ENCODE measurements around the gene SOX9.

The SOX9 gene

GRCh38 chr17:72101526-72101925, 19.3 kb upstream of the SOX9 start:
- Histone ChIP-seq H3F3A (ENCODE audit: low read depth) (no peaks in the 10 kb centered on the region), H3K9ac (ENCODE audit: low read depth, low read length, poor library complexity, severe bottlenecking) (no peak overlapping the region), H3K4me2 (ENCODE audit: low read depth, low read length, poor library complexity, severe bottlenecking) (no peak overlapping the region), H3K4me3 (ENCODE audit: low read length, poor library complexity, severe bottlenecking) (no peak overlapping the region), H3K36me3 (ENCODE audit: insufficient read depth, low read length) (no peaks in the 10 kb centered on the region), H3K27me3 (ENCODE audit: insufficient read depth, low read length, poor library complexity, severe bottlenecking) (no peaks in the 10 kb centered on the region), H3K79me2 (ENCODE audit: insufficient read depth, low read length) (no peaks in the 10 kb centered on the region), H4K20me1 (ENCODE audit: insufficient read depth, low read length, poor library complexity, severe bottlenecking) (no peaks in the 10 kb centered on the region), H3K9me2 (replicated peaks; ENCODE audit: low read depth, low read length) (no peaks in the 10 kb centered on the region), H3K9me3 (ENCODE audit: insufficient read depth, low read depth, low read length) (peaks cover 6% of the 10 kb centered on the region; the same call in 1 of the 2 replicates), H2AFZ (ENCODE audit: low read length) (no peak overlapping the region), H3K4me1 (ENCODE audit: insufficient read depth, low read length, poor library complexity, severe bottlenecking) (no peaks in the 10 kb centered on the region)
- TF ChIP-seq CTCF (conservative IDR thresholded peaks at IDR 0.05; ENCODE audit: low read length) (no peak), EZH2phosphoT487 (IDR thresholded peaks at IDR 0.05; ENCODE audit: borderline replicate concordance) (no peak)

DNA sequence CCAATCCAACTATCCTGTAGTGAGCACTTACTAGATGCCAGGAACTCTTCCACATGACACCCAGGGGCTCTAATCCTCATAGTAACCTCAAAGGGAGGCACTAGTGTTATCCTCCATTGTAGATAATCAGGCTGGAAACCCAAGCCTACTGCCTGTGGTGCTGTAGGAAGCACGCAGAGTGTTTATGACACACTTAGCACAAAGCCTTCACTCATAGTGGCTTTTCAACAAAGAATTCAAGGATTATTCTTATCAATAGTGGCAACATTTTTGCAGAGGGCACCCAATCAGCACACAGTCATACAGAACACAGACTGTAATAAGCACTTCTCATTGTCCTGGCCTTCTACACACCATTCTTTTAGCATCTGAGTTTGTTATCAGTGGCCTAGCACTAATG, 18.5 kb upstream of the SOX9 start:
- TF ChIP-seq CTCF (conservative IDR thresholded peaks at IDR 0.05; ENCODE audit: low read length): no peak
- TF ChIP-seq EZH2phosphoT487 (IDR thresholded peaks at IDR 0.05; ENCODE audit: borderline replicate concordance): no peak
- Histone ChIP-seq H3K9me2 (replicated peaks; ENCODE audit: low read depth, low read length) (no peaks in the 10 kb centered on the region), H3K9me3 (ENCODE audit: insufficient read depth, low read depth, low read length) (peaks cover 6% of the 10 kb centered on the region; the same call in 1 of the 2 replicates), H3K36me3 (ENCODE audit: insufficient read depth, low read length) (no peaks in the 10 kb centered on the region), H3K4me1 (ENCODE audit: insufficient read depth, low read length, poor library complexity, severe bottlenecking) (no peaks in the 10 kb centered on the region), H4K20me1 (ENCODE audit: insufficient read depth, low read length, poor library complexity, severe bottlenecking) (no peaks in the 10 kb centered on the region), H3K9ac (ENCODE audit: low read depth, low read length, poor library complexity, severe bottlenecking) (no peak overlapping the region), H3K4me3 (ENCODE audit: low read length, poor library complexity, severe bottlenecking) (no peak overlapping the region), H3K4me2 (ENCODE audit: low read depth, low read length, poor library complexity, severe bottlenecking) (no peak overlapping the region), H3K79me2 (ENCODE audit: insufficient read depth, low read length) (no peaks in the 10 kb centered on the region), H3F3A (ENCODE audit: low read depth) (no peaks in the 10 kb centered on the region), H3K27me3 (ENCODE audit: insufficient read depth, low read length, poor library complexity, severe bottlenecking) (no peaks in the 10 kb centered on the region), H2AFZ (ENCODE audit: low read length) (no peak overlapping the region)

DNA sequence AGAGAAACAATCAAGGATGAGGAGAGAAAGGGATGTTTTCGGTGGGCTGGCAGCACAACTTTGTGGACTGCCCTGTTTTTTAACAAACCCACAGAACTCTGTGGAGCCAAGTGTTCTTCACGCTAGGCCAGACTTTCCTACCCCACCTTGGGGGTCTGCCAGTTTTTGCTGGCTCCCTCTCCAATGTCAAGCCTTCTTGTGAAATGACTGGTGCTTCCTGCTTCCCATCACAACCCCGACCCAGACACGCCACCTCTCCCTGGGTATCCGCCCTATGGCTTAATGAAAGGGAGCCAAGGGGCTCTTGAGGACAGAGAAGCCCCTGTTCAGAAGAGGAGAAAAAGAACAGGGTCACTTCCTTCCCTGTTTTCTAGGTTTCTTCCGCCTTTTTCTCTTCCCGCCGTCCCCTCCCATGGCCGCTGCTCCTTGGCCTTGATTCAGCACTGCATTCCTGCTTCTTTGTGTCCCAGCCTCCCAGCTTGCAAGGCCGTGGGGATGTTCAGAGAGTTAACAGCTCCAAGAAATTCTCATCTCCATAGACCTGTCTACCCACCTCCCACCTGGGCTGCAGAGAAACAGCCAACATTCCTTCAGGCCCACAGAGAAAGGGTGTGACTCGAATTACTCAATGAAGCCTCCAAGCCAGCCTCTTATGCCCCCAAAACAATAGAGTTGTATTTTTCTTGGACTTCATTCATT, 16.5 kb upstream of the SOX9 start:
- Histone ChIP-seq H2AFZ (ENCODE audit: low read length) (no peak overlapping the region), H3F3A (ENCODE audit: low read depth) (no peaks in the 10 kb centered on the region), H3K4me3 (ENCODE audit: low read length, poor library complexity, severe bottlenecking) (no peak overlapping the region), H3K79me2 (ENCODE audit: insufficient read depth, low read length) (no peaks in the 10 kb centered on the region), H3K4me1 (ENCODE audit: insufficient read depth, low read length, poor library complexity, severe bottlenecking) (no peaks in the 10 kb centered on the region), H3K36me3 (ENCODE audit: insufficient read depth, low read length) (no peaks in the 10 kb centered on the region), H3K9me2 (replicated peaks; ENCODE audit: low read depth, low read length) (no peaks in the 10 kb centered on the region), H3K27me3 (ENCODE audit: insufficient read depth, low read length, poor library complexity, severe bottlenecking) (no peaks in the 10 kb centered on the region), H4K20me1 (ENCODE audit: insufficient read depth, low read length, poor library complexity, severe bottlenecking) (no peaks in the 10 kb centered on the region), H3K9me3 (ENCODE audit: insufficient read depth, low read depth, low read length) (peaks cover 6% of the 10 kb centered on the region; the same call in 1 of the 2 replicates), H3K4me2 (ENCODE audit: low read depth, low read length, poor library complexity, severe bottlenecking) (no peak overlapping the region), H3K9ac (ENCODE audit: low read depth, low read length, poor library complexity, severe bottlenecking) (no peak overlapping the region)
- TF ChIP-seq EZH2phosphoT487 (IDR thresholded peaks at IDR 0.05; ENCODE audit: borderline replicate concordance): no peak

DNA sequence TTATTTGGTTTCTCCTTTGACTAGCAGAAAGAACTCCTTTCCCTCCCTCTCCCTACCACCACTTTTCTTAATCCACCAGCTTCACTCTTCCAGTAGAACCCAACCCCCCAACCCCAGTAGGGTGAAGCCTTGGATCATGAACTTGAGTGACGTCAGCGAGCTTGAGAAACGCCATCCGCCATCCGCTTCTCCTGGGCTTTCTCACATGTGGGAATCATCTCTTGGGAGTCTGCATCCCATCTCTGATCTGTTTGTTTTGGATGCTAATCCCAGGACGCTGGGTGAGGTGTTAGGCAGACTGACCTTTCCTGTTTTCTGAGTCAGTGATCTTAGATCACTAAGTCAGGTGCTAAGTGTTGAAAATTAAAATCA, 16.0 kb upstream of the SOX9 start:
- H3K9ac ChIP-seq (ENCODE audit: low read depth, low read length, poor library complexity, severe bottlenecking): no peak overlapping the region
- H3K9me2 ChIP-seq (replicated peaks; ENCODE audit: low read depth, low read length): no peaks in the 10 kb centered on the region
- H3K4me3 ChIP-seq (ENCODE audit: low read length, poor library complexity, severe bottlenecking): no peak overlapping the region
- H3K9me3 ChIP-seq (ENCODE audit: insufficient read depth, low read depth, low read length): peaks cover 6% of the 10 kb centered on the region; the same call in 1 of the 2 replicates
- no peaks in the 10 kb centered on the region for H3F3A ChIP-seq (ENCODE audit: low read depth)
- no peaks in the 10 kb centered on the region for H3K36me3 ChIP-seq (ENCODE audit: insufficient read depth, low read length)
- no peak overlapping the region for H3K4me2 ChIP-seq (ENCODE audit: low read depth, low read length, poor library complexity, severe bottlenecking)
- no peaks in the 10 kb centered on the region for H4K20me1 ChIP-seq (ENCODE audit: insufficient read depth, low read length, poor library complexity, severe bottlenecking)
- H3K79me2 ChIP-seq (ENCODE audit: insufficient read depth, low read length): no peaks in the 10 kb centered on the region
- no peaks in the 10 kb centered on the region for H3K27me3 ChIP-seq (ENCODE audit: insufficient read depth, low read length, poor library complexity, severe bottlenecking)
- no peaks in the 10 kb centered on the region for H3K4me1 ChIP-seq (ENCODE audit: insufficient read depth, low read length, poor library complexity, severe bottlenecking)
- H2AFZ ChIP-seq (ENCODE audit: low read length): no peak overlapping the region
- TF ChIP-seq CTCF (conservative IDR thresholded peaks at IDR 0.05; ENCODE audit: low read length) (no peak), EZH2phosphoT487 (IDR thresholded peaks at IDR 0.05; ENCODE audit: borderline replicate concordance) (no peak)

Data from Loucy (cell line).